GM10248 (cell line): ENCODE data around the gene INO80C.

ENCODE experiments used
- CTCF ChIA-PET: fragments of 300-600 bp; sonication (Branson Sonifier 250); formaldehyde crosslinking; extraction: SDS; loops from one replicate; lab custom pipeline; 2021; ENCODE audit warnings: antibody characterized with exemption; lab: Yijun Ruan, JAX
- POLR2A ChIA-PET: fragments of 350-650 bp; sonication (Branson Sonifier 250); formaldehyde crosslinking; extraction: SDS; loops from one replicate; lab custom pipeline; 2020; ENCODE audit warnings: antibody characterized with exemption; lab: Yijun Ruan, JAX
- DNase-seq: peaks from one replicate; pipeline ENCODE4 v3.0.0; 2012; ENCODE audit errors: extremely low spot score
- CTCF ChIP-seq: IDR thresholded peaks from 2 replicates; pipeline ENCODE4 v1.5.1; 2012; ENCODE audit warnings: mild to moderate bottlenecking, low read depth; ENCODE audit errors: extremely low read depth, missing control alignments, control extremely low read depth

INO80C gene

GRCh38 chr18:35508746-35509338 lies 11.1 kb upstream of the INO80C start:
- ChIA-PET POLR2A (no interaction called here), CTCF (interaction anchor here (1.0 to 2.6 kb wide), 6 partner anchors 11 to 116 kb away, joined by 3 to 8 read pairs (median 3); partner anchors contain the start of gene INO80C)
- no peak for TF ChIP-seq CTCF
- no peak for DNase-seq

GRCh38 chr18:35508030-35508429 lies 10.3 kb upstream of the INO80C start:
- ChIA-PET CTCF (interaction anchor here (0.7 to 2.6 kb wide), 4 partner anchors 13 to 115 kb away, joined by 3 to 8 read pairs (median 3); no protein-coding TSS in a partner anchor), POLR2A (no interaction called here)
- no peak for TF ChIP-seq CTCF
- no peak for DNase-seq

- ChIA-PET POLR2A (no interaction called here), CTCF (interaction anchor here (0.7 to 2.6 kb wide), 4 partner anchors 8 to 115 kb away, joined by 3 to 8 read pairs (median 3); no protein-coding TSS in a partner anchor)
- no peak for DNase-seq
- TF ChIP-seq CTCF, result no peak
These were observed 9.9 kb upstream of the INO80C start for GRCh38 chr18:35507623-35508022.

GRCh38 chr18:35507192-35507591 lies 9.4 kb upstream of the INO80C start:
- DNase-seq, result no peak
- ChIA-PET CTCF (interaction anchor here (0.7 to 2.6 kb wide), 3 partner anchors 8 to 99 kb away, joined by 3 to 8 read pairs (median 3); no protein-coding TSS in a partner anchor), POLR2A (no interaction called here)
- no peak for TF ChIP-seq CTCF

GRCh38 chr18:35506024-35506712 lies 8.4 kb upstream of the INO80C start:
- ChIA-PET POLR2A (no interaction called here), CTCF (interaction anchor here (1.1 to 2.6 kb wide), 3 partner anchors 9 to 14 kb away, joined by 3 to 8 read pairs (median 3); no protein-coding TSS in a partner anchor)
- TF ChIP-seq CTCF, result no peak
- DNase-seq, result no peak

- no peak for DNase-seq
- POLR2A ChIA-PET, result no interaction called here
- no peak for TF ChIP-seq CTCF
- CTCF ChIA-PET, result no interaction called here
These were observed 7.2 kb upstream of the INO80C start for GRCh38 chr18:35504996-35505395.
